Activated naive CD4-positive, alpha-beta T cell treated with anti-CD3 and anti-CD28 coated beads, Interleukin-2, amount 50 U/mL, for 24 hours (primary cell): ENCODE measurements around the gene NECTIN1.

ENCODE experiments used
- H3K27ac Mint-ChIP-seq: one replicate; pipeline ENCODE4 v1.8.0; 2021; ENCODE audit warnings: mild to moderate bottlenecking, mixed read lengths
- H3K27me3 Mint-ChIP-seq: one replicate; pipeline ENCODE4 v1.8.0; 2021; ENCODE audit warnings: mixed read lengths
- H3K36me3 Mint-ChIP-seq: one replicate; pipeline ENCODE4 v1.8.0; 2021; ENCODE audit warnings: mixed read lengths
- H3K4me1 Mint-ChIP-seq: one replicate; pipeline ENCODE4 v1.8.0; 2021; ENCODE audit warnings: mixed read lengths
- H3K4me3 Mint-ChIP-seq: one replicate; pipeline ENCODE4 v1.8.0; 2021; ENCODE audit warnings: mild to moderate bottlenecking, mixed read lengths
- H3K9me3 Mint-ChIP-seq: one replicate; pipeline ENCODE4 v1.8.0; 2021; ENCODE audit warnings: mixed read lengths

Gene NECTIN1, protein sequence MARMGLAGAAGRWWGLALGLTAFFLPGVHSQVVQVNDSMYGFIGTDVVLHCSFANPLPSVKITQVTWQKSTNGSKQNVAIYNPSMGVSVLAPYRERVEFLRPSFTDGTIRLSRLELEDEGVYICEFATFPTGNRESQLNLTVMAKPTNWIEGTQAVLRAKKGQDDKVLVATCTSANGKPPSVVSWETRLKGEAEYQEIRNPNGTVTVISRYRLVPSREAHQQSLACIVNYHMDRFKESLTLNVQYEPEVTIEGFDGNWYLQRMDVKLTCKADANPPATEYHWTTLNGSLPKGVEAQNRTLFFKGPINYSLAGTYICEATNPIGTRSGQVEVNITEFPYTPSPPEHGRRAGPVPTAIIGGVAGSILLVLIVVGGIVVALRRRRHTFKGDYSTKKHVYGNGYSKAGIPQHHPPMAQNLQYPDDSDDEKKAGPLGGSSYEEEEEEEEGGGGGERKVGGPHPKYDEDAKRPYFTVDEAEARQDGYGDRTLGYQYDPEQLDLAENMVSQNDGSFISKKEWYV

DNA sequence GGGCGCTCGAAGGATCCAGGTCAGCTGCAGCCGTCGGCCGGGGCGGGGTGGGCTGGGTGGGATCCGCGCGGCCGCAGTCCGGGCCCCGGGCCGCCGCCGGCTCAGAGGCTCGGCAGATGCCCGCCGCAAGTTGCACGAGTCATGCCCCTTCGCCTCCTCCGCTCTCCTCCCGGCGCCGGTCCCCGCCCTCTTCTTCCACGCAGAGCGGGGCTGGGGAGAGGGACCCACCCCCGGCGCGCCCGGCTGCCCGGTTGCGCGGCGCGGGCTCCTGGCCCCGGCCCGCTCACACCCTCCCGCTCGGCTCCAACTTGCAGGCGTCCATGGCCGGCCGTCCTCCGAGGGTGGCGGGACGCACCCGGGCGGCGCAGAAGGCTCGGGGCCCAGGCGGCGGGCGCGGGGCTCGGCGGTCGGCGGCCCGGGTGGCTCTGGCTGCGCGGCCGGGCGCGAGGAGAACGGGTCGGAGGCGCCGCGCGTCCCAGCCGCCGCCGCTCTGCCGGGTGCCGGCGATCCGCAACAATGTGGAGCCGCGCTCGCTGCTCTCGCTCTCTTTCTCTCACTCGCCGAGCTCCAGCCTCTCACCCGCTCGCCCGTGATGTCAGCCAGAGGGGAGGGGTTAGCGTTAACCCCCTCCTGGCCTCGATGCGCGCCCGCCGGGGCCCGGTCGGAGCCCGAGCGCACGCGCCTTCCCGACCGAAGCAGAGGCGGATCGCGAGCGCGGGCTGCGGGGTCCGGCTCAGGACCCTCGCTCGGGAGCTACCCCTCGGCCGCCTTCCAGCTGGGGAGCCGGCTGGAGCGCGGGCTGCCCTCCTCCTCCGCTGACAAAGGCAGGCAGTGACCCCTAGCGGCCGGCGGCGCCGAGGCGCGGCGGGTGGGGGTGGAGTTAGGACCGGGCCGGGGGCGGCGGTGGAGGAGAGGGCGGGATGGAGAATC, at the start of gene NECTIN1:
Gene NECTIN1 (minus strand): TSS at position 550 of the 930 bp plus-strand sequence. CDS start 647 bp downstream, outside the sequence.
- Mint-ChIP-seq H3K27me3 (peaks cover 12% of the 10 kb centered on the region), H3K36me3 (no peaks in the 10 kb centered on the region), H3K4me1 (peaks cover 17% of the 10 kb centered on the region), H3K27ac (peak within 1 kb of the TSS; percentile 91), H3K4me3 (peak within 1 kb of the TSS; percentile 93), H3K9me3 (no peaks in the 10 kb centered on the region)

DNA sequence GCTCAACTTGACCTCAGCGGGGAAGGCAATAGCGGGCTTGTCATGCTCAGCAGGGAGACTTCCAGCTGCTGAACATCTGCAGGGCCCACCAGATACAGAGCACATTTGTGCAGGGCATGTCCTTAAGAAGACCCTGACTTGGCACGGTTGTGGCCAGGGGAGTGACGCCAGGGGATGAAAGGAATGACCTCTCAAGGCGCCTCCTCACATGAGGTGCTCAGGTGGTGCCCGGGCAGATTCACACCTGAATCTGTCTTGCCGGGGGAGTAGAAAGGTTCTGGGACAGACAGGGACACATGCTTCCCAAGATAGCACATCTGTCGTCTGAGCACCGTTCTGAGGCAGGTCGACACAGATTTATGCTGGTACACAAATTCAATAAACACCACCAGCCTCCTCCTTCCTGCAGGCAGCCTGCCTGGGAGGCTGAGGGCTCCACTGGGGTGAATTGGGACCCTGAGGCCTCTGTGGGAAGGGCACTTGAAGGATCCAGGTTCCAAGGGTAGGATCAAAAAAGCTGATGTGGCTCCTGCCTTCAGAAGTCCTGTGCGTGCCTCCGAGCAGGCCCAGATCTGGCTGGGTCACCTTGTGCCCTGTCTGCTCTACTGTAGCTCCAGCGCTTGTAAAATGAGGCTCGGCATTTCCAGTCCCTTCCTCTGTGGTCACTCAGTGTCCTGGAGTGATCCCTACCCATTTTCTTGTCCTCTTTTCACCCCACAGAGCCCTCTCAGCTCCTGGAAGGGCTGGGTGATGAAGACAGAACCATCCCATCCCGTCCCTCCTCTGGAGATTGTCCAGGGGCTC, 49.6 kb upstream of the NECTIN1 start:
- no peaks in the 10 kb centered on the region for H3K36me3 Mint-ChIP-seq
- no peaks in the 10 kb centered on the region for H3K9me3 Mint-ChIP-seq
- H3K27ac Mint-ChIP-seq = no peak overlapping the region
- H3K4me3 Mint-ChIP-seq = no peak overlapping the region
- peaks cover 17% of the 10 kb centered on the region for H3K27me3 Mint-ChIP-seq
- H3K4me1 Mint-ChIP-seq = no peaks in the 10 kb centered on the region

GRCh38 chr11:119777940-119778339, 48.9 kb upstream of the NECTIN1 start:
- Mint-ChIP-seq H3K27me3 (peaks cover 17% of the 10 kb centered on the region), H3K4me3 (no peak overlapping the region), H3K9me3 (no peaks in the 10 kb centered on the region), H3K36me3 (no peaks in the 10 kb centered on the region), H3K4me1 (no peaks in the 10 kb centered on the region), H3K27ac (no peak overlapping the region)

GRCh38 chr11:119776651-119777050, 47.7 kb upstream of the NECTIN1 start:
- H3K4me1 Mint-ChIP-seq = no peaks in the 10 kb centered on the region
- peaks cover 8% of the 10 kb centered on the region for H3K27me3 Mint-ChIP-seq
- no peak overlapping the region for H3K27ac Mint-ChIP-seq
- no peaks in the 10 kb centered on the region for H3K36me3 Mint-ChIP-seq
- no peak overlapping the region for H3K4me3 Mint-ChIP-seq
- no peaks in the 10 kb centered on the region for H3K9me3 Mint-ChIP-seq

DNA sequence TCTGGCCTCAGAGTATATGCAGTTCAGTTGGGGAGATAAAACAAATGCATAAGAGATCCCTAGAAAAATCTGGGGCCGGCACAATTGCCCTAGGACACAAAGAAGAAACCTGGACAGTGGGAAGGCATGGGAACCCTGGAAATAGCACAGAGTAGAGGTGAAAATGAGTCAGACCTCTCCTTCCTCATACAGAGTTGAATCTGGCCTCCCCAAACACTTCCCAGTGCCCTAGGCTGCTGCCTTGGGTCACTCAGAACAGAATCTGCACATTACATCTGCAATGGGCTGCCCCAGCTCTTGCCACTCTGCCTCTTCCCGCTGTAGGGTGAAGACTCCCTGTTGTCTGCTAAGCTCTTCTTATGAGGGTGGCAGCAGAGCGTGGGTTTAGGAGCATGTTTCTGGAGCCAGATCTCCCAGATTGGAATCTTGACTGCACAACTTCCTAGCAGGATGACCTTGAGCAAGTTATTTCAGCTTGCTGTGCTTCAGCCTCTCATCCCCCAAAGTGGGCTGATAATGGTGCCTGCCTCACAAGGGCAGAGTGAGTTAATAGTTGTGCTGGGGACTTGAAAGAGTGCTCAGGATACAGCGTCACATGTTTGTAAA, 47.1 kb upstream of the NECTIN1 start:
- H3K27me3 Mint-ChIP-seq = peaks cover 11% of the 10 kb centered on the region
- no peak overlapping the region for H3K27ac Mint-ChIP-seq
- no peaks in the 10 kb centered on the region for H3K36me3 Mint-ChIP-seq

DNA sequence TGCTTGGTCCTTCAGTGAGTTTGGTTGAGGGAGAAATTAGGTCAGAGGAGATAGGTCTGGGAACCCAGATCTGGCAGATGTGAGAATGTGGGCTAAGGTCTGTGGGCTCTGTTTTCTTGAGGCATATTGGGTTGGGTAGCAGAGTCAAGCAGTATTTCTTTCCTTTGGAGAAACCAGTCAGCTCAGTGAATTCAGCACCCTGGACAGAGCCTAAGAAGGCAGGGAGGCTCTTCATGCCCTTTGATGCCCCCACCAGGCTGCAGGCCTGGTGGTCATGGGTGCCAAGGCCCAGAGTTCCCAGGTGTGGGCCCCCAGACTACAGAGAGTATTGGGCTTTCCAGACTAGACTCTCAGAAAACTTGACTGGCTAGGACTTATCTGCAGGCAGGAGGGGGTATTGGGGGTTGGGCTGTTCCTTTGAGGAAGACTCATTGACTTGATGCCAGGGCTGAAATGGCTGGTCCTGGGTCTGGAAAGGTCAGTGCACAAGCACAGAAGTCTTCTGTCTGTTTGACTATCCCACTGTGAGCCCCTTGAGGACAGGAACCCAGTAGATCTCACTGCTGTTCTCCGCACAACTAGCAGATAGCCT, 45.3 kb upstream of the NECTIN1 start:
- H3K27me3 Mint-ChIP-seq = peaks cover 9% of the 10 kb centered on the region

More for the DNA sequence above, 47.1 kb upstream of the NECTIN1 start:
- no peaks in the 10 kb centered on the region for H3K4me1 Mint-ChIP-seq
- H3K4me3 Mint-ChIP-seq = no peak overlapping the region
- H3K9me3 Mint-ChIP-seq = no peaks in the 10 kb centered on the region

GRCh38 chr11:119772641-119773415, 43.8 kb upstream of the NECTIN1 start:
- H3K9me3 Mint-ChIP-seq = no peaks in the 10 kb centered on the region

More for the DNA sequence above, 45.3 kb upstream of the NECTIN1 start:
- Mint-ChIP-seq H3K9me3 (no peaks in the 10 kb centered on the region), H3K4me1 (no peaks in the 10 kb centered on the region), H3K4me3 (no peak overlapping the region), H3K36me3 (no peaks in the 10 kb centered on the region), H3K27ac (no peak overlapping the region)

DNA sequence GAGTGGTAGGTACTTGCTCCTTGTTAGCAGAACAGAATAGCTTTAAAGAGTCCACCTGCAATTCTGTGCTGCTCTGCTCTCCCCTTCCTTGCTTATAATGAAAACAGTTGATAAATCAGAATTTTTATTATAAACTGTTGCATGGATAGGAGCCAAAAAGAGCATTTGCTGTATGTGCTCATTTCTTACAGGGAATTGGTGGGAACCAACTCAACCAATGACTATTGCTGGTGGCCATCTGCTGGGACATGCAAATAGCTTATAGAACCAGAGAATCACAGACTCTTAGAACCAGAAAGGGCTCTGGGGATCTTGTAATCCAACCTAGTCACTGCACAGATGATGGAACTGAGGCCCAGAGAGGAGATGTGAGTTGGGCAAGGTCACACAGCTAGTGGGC, 43.1 kb upstream of the NECTIN1 start:
- H3K4me3 Mint-ChIP-seq = no peak overlapping the region
- H3K27me3 Mint-ChIP-seq = peaks cover 11% of the 10 kb centered on the region
- no peak overlapping the region for H3K27ac Mint-ChIP-seq
- H3K9me3 Mint-ChIP-seq = peaks cover 3% of the 10 kb centered on the region
- no peaks in the 10 kb centered on the region for H3K4me1 Mint-ChIP-seq
- H3K36me3 Mint-ChIP-seq = no peaks in the 10 kb centered on the region

More at GRCh38 chr11:119772641-119773415, 43.8 kb upstream of the NECTIN1 start:
- Mint-ChIP-seq H3K4me1 (no peaks in the 10 kb centered on the region), H3K27ac (no peak overlapping the region), H3K36me3 (no peaks in the 10 kb centered on the region), H3K4me3 (no peak overlapping the region), H3K27me3 (peaks cover 11% of the 10 kb centered on the region)

- H3K27me3 Mint-ChIP-seq = peaks cover 11% of the 10 kb centered on the region
- no peaks in the 10 kb centered on the region for H3K4me1 Mint-ChIP-seq
- no peak overlapping the region for H3K27ac Mint-ChIP-seq
- no peaks in the 10 kb centered on the region for H3K36me3 Mint-ChIP-seq
- no peak overlapping the region for H3K4me3 Mint-ChIP-seq
- H3K9me3 Mint-ChIP-seq = peaks cover 9% of the 10 kb centered on the region
These were observed 42.3 kb upstream of the NECTIN1 start for GRCh38 chr11:119771172-119771770.

DNA sequence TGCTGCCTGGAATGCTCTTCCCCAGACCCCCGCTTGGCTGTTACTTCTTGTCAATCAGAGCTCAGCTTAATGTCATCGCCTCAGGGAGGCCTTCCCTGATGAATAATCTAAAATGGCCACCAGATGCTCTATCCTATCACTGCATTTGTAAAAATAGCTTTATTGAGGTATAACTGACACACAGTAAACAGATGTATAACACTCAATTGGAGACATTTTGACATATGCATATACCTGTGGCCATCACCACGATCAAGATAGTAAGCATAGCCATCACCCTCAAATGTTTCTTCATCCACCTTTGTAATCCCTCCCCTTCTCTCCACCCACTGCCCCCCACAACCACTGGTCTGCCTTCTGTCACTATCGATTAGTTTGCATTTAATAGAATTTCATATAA, 36.6 kb upstream of the NECTIN1 start:
- Mint-ChIP-seq H3K27ac (no peak overlapping the region), H3K36me3 (peaks cover 2% of the 10 kb centered on the region), H3K4me1 (no peaks in the 10 kb centered on the region), H3K4me3 (no peak overlapping the region), H3K27me3 (peaks cover 18% of the 10 kb centered on the region), H3K9me3 (peaks cover 14% of the 10 kb centered on the region)

- Mint-ChIP-seq H3K27me3 (peaks cover 15% of the 10 kb centered on the region), H3K9me3 (peaks cover 14% of the 10 kb centered on the region), H3K4me1 (no peaks in the 10 kb centered on the region), H3K27ac (no peak overlapping the region), H3K36me3 (peaks cover 2% of the 10 kb centered on the region), H3K4me3 (no peak overlapping the region)
These were observed 35.3 kb upstream of the NECTIN1 start for GRCh38 chr11:119764108-119764868.

DNA sequence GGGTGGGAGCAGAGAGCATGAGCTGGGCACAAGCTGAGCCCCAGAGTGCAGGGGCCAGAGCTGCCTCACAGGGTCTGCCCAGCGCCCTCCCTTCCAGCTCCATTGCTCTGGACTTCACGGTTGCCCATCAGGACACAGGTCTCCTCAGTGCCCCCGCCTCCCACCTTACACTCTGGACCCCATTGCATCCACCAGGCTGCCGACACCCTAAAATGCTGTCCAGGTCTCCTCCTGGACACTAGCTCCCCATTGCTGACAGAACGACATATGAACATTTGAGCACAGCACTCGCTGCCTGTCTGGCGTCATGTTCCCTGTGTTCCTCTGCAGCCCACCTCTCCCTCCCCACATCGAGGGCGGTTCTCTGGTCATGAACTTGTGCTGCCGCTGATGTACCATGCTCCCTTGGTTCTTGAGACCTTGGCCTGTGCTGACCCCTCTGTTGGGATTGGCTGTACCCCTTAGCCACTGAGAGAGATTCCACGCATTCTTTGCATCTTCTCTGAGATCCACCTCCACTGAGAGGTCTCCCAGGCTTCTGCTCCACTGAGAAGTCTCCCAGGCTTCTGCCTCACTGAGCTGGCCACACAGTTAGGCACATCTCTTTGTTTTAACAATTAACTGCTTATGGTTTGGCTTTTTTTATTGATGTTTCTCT, 34.2 kb upstream of the NECTIN1 start:
- no peak overlapping the region for H3K4me3 Mint-ChIP-seq
- H3K36me3 Mint-ChIP-seq = peaks cover 2% of the 10 kb centered on the region
- peaks cover 14% of the 10 kb centered on the region for H3K9me3 Mint-ChIP-seq
- peaks cover 13% of the 10 kb centered on the region for H3K27me3 Mint-ChIP-seq
- H3K4me1 Mint-ChIP-seq = no peaks in the 10 kb centered on the region
- peak overlapping the region; percentile 59 for H3K27ac Mint-ChIP-seq
